ENCODE results near the gene ORC6.
A peak's percentile ranks its signal among the peaks of the same experiment; 100 is the strongest.
"Not testable (repeated sequence)": the region's sequence is repeated elsewhere in the genome, so short reads cannot be mapped to it uniquely, and the experiment has no call there.

The ORC6 gene, protein sequence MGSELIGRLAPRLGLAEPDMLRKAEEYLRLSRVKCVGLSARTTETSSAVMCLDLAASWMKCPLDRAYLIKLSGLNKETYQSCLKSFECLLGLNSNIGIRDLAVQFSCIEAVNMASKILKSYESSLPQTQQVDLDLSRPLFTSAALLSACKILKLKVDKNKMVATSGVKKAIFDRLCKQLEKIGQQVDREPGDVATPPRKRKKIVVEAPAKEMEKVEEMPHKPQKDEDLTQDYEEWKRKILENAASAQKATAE

DNA sequence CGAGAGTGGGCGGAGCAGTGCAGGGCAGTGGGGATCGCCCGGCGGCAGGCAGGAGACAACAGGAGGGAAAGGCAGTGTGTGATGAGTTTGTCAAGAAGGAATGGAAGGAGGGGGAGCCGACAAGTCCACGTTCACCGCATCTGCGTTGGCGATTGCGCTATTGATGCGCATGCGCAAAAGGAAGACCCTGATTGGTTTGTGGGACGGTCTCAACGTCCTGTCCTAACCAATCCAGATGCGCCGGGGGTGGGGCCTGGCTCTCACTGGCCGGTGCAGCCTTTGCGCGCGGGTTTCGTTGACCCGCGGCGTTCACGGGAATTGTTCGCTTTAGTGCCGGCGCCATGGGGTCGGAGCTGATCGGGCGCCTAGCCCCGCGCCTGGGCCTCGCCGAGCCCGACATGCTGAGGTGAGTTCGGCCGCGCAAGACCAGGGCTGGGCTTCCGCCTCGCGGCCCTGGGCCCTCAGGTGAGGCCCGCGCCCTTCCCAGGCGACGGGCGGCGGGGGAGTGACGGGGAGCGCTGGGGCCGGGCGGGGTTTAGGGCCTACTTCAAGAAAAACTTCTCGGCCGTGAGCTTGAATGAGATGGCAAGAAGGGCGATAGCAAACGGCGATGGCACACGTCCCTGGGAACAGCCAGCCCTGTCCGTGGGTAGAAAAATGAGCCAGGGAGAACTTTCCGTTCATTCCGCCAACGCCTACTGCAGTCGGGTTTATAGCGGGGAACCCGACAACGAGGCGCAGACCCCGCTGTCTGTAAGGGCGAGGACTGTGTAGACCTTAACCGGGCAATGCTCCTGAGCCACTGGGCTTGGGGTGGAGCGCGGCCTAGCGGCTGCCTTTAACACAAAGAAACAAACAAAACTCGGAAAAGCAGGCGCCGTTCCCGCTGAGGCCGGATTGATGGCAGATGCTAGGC is at the start of gene ORC6:
Gene ORC6 (plus strand): TSS at position 295 of the 916 bp plus-strand sequence. CDS start 47 bp downstream, at position 342.
- peak; percentile 95 to 96 for DNase-seq

DNA sequence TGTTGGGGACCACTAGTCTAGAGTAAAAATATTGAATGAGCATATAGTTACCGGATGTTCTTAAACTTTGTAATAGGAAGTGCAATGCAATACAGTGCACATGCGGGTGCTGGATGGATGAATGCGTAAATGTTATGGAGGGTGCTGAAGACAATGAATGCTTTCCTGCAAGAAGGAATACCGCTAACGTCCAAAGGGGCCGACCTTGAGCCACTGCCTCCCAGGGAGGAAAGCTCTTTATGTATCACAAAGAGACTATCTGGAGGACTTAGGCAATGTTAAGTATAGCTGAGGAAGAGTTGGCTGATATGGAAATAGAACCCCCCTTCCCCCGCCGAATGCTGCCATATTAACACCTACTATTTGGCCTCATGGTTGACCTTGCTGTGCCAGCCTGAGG is 40.8 kb upstream of the ORC6 start:
- DNase-seq: no peak

DNA sequence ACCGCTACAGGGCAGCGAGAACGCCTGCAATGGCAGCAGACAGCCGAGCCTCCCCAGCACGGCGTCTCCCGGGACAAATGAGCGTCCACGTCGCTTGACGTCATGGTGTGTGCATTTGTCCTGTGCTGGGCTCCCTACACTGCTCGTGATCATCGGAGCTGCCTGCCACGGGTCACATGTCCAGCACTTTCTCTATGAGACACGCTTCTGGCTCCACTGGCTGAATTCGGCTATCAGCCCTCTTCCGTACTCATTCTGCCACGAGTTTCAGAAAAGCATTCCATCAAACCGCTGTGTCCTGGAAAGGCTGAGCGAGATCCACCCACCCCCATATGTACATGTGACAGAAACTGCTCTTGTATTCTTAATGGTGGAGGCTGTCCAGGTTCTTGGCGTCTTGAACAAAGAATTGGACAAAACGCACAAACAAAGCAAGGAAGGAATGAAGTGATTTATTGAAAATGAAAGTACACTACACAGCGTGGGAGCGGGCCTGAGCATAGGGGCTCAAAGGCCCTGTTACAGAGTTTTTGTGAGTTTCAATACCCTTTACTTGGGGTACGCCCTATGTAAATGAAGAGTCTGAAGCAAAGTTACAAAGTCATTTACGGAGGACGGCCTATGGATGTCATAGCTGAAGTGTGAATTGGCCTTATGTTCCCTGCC is 39.7 kb upstream of the ORC6 start:
- no peak for DNase-seq

DNA sequence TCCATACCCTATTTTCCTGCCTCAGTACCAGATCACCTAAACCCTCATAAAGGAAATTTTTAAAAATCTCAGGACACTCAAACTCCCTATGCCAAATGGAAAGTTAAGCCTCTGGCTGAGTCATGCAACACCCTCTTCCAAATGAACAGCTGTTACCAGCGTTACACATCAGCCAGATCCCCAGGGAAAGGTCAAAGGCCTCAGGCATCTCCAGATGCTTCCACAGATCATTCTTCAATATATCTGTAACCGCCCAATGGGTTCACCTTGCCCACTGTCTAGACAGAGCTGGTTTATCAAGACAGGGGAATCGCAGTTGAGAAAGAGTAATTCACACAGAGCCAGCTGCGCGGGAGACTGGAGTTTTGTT is 39.2 kb upstream of the ORC6 start:
- no peak for DNase-seq

DNA sequence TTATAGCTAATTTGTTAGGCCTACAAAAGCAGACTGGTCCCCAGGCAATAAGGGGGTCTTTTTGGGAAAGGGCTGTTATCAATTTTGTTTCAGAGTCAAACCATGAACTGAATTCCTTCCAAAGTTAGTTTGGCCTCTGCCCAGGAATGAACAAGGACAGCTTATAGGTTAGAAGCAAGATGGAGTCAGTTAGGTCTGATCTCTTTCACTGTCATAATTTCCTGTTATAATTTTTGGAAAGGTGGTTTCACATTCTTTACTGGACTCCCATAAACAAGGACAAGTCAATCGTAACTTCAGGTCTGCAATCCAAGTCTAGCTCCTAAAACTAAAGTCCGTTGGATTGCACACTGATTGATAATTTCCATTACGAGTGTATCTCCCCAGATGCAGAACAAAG is 38.2 kb upstream of the ORC6 start:
- no peak for DNase-seq

DNA sequence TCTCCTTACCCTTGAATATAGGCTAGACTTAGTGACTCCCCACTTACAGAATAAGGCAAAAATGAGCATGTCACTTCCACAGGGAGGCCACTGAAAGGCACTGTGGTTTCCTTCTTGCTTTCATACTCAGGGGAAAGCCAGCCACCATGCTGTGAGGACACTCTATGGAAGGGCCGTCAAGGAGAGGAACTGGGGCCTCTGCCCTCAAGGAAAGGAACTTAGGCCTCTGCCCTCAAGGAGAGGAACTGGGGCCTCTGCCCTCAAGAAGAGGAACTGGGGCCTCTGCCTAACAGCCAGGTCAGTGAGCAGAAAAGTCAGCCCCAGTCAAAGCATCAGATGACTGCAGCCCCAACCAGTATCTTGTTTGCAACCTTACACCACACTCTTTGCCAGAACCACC is 30.5 kb upstream of the ORC6 start:
- no peak for DNase-seq

DNA sequence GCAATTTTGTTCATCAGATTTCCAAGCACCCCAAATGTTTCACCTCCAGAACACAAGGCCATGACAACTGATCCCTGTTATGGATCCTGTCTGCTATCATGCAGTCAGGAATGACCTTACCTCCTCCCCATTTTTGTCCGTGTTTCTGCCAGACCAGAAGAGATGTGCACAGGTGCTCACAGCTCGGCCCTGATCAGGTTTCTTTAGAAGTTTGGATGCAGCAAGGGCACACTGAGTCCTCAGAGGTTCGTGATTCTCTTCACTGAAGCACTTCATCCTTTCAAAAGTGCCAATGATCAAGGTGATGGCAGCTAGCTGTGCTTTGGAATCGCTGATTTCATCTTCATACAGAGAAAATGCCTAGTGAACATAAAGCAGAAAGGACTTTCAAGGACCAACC is 27.3 kb upstream of the ORC6 start:
- DNase-seq: no peak

DNA sequence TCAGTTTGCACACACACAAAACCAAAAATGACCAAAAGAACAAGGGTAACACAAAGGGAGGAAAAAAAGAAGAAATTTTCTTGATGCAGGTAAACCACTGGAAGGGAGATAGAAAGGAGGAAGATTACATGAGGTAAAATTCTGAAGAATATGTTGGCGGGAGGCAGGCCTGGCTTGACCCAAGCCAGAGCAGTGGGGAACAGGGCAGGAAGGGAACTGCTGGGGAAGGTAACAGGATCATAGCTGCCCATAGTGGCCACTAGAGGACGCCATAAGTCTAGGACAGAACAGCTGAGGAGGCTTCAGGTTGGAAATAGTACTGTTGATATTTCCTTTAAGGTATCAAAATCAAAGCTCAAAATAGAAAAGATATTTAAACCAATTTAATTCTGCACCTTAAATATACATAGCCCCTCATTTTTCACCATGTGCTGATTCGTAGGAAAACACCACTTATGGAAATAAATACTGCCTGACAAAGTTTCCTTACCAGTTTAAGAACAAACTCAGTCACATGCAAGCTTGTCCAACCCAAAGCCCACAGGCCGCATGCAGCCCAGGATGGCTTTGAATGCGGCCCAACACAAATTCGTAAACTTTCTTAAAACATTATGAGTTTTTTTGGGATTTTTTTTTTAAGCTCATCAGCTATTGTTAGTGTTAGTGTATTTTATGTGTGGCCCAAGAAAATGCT is 16.0 kb upstream of the ORC6 start:
- peak; percentile 22 to 27 for DNase-seq

DNA sequence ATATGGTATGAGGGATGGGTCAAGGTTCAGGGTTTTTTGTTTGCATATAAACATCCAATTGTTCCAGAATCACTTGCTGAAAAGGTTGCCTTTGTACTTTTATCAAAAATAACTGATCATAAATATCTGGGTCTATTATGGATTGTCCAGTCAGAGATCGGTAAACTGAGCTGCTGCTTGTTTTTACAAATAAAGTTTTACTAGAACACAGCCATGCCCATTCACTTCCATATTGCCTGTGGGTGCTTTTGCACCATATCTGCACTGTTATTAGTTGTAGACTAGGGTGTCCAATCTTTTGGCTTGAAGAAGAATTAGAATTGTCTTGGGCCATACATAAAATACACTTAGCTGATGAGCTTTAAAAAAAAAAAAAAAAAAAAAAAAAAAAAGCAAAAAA is 11.5 kb upstream of the ORC6 start:
- not testable (repeated sequence) for DNase-seq

DNA sequence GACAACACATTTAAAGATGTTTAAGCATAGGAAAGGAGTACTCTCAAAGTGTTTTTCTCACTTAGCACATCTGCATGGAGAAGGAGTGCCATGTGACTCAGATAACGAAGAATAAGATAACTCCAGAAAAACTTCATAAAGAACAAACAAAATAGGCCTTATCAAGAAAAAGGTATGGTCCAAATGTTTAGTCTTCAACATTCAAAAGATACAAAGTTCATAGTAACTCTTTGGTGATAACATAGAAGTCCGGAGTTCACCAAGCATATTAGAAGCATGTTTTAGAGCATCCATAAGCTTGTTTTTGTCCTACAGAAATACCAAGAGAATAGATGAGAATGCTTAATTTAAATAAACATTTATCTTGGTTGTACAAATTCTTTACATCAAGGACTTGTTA is 7.6 kb upstream of the ORC6 start:
- not testable (repeated sequence) for DNase-seq

DNA sequence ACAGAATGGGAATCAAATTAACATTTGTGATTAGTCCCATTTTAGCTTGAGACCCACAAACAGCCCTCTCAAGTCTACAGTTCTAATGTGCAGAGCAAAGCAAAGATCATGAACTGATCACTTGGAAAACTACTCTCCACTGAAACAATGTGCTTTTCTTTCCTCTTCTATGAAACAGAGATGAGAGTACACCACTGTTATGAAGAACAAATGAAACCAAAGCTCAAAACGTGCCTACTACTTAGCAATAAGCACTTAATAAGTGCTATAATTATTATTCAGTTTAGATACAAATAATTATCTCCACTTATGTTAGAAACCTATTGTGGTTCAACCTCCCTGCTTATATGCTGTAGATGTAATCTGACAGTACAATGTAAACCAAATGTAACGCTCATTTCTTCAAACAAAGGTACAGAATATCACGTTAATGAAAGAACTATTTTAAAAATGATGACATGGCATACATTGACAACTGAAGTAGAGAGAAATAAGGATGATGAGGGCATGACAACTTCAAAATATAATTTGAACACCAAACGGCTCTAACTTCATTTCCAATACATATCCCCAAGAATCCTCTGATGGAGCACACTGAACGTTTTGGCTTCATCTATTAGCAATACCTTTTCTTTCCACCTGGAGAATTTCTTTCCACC is 2.5 kb upstream of the ORC6 start:
- no peak for DNase-seq

DNA sequence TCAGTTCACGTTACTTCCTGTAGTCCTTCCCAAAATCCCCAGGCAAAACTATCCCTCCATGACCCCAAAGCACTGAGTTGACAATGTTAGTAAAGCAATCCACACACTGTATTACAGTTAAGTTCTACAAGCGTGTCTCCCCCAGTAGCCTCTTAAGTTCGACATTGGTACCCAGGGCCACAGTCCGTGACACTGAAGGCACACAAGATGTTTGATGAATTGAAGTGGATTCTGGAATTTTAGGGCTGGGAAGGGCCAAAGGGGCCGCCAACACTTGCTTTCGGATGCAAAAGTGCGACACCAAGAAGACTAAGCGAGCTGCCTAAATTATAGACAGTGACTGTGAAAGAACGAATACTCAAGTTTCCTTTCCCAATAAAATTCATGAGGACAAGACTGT is 2.0 kb upstream of the ORC6 start:
- no peak for DNase-seq

DNA sequence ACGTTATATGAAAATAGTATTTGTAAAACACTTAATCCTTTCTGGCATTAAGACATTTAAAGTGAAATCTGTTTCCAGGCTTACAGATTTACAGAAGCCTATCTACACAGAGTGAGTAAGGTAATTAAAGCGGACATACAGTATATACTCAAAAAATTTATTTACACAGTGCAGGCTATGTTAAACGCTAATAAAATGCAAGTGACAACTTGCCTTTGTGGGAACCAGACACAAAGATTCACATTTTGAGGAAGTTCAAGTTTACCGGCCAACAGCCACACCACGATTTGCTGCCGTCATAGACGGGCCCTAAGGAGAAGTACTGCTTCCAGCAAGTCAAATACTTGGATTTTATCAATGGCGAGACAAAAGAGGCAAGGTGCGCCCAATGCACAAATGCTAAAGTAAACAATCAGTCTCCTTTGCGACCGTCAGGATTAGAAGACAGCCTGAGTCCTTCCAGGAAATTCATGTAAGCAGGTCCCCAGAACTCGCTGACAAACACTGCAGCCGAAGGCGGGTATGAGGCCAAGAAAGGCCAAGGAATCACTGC is 1.3 kb upstream of the ORC6 start:
- no peak for DNase-seq

DNA sequence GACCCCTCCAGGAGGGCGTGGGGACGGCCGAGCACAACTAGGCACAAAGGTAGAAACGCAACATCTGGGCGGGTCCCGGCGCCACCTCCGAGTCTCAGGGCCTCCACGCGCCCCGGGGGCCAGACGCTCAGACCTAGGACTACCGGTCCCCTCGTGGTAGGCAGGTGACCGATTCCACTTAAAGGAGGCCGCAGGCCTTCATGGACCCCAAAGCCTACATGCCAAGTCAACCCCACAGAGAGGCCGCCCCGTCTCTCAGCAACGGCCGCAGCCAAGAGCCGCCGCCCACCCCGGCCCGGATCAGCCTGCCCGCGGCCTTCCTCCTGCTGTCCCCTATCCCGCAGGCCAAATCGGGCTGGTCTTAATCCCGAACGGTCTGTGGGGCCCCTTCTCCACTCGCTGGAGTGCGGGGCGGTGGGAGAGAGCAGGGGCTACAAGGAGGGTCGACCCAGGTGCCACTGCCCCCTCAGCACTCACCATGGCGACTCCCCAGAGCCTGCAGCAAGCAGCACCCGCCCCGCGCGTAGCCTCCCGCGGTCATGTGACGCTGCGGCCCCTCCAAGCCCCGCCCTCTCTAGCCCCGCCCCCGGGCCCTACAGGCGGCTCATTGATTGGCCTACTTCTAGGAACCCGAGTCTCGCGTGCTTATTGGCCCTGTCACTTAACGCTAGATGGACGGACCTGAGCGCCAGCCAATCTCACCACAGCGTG is 650 bp upstream of the ORC6 start, which contains the start of gene VPS35:
Gene VPS35 (minus strand): TSS at position 525 of the 711 bp plus-strand sequence. CDS start 45 bp downstream, at position 480.
- peak; percentile 99 to 100 for DNase-seq

DNA sequence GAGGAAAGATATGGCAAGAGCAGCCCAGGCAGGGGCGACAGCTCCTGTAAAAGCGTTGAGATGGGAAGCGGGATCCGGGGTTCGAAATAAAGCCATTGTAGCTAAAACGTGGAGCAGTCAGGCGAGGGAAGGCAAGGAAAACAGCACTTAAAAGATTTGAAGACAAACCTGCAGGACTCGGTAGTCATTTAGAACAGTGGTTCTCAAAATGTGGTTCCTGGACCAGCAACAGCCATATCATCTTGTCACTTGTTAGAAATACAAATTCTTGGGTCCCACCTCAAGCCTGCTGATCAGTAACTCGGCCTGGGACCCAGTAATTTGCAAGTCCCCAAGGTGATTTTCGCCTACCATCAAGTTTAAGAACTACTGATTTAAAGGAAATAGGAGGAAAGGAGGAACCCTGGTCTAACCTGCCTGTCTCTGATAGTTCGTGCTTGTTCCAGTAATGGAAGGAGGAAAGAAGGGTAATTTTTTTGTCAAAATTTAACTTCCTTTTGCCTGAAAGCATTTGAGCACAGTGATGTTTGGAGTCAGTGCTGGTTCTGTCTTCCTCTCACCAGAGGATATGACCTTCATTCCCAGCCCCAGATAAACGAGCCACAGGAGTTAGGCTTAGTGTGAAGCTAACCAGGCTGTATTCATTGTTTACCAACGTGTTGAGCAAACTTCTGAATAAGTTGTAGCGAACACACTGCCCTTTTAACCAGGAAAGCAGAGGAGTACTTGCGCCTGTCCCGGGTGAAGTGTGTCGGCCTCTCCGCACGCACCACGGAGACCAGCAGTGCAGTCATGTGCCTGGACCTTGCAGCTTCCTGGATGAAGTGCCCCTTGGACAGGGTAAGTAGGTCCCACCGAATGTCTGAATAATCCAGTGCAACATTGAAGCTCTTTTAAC is 1.1 kb downstream of the ORC6 start:
- DNase-seq: no peak

DNA sequence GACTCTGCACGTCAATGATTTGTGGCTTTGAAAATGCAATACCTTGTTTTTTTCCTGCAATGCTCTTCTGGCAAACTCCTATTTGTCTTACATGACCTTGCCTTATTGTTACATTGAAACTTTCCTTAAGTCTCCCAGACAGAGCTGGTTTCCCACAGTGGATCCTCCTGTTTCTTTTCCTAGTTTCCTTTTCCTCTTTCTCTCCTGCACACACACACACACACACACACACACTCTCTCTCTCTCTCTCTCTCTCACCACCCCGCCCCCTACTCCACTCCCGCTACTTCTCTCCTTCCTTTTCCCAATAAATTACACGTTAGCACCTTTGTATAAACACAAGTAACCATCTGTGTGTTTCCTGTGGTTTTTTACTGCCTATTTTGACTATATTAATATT is 2.3 kb downstream of the ORC6 start:
- no peak for DNase-seq

DNA sequence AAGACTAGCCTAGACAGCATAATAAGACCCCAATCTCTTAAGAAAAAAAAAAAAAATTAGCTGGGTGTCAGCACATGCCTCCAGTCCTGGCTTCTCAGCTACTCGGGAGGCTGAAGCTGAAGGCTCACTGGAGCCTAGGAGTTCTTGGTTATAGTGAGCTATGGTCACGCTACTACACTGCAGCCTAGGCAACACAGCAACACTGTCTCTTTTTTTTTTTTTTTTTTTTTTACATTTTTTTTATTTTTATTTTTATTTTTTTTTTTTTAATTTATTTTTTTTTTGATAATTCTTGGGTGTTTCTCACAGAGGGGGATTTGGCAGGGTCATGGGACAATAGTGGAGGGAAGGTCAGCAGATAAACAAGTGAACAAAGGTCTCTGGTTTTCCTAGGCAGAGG is 4.1 kb downstream of the ORC6 start:
- DNase-seq: no peak

DNA sequence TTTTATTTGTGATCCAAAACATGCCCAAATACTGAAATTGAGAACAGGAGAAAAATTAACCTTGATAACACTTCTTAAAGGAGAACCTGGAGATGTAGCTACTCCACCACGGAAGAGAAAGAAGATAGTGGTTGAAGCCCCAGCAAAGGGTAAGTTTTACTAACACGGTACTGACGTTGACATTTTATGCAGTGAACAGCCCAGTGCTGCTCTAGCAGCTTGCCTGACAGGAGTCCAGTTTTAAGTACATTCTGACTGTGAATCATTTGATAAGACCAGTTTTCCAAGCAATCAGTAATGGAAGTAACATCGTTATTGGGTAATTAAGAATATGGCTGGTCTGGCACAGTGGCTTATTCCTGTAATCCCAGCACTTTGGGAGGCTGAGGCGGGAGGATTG is 6.5 kb downstream of the ORC6 start:
- DNase-seq: no peak

DNA sequence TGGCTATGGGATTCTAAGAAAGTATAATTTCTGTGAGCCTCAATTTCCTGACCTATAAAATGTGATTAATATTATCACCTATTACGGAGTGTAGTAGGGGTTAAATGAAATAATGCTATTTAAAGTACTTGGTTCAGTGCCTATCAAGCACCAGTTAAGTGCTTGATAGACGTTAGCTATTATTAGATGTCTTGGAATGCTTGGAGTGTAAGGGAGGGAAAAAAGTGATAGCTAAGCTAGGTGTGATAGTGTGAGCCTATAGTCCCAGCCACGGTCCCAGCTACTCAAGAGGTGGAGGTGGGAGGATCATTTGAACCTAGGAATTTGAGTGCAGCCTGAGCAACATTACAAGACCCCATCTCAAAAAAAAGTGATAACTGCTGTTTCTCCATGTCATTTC is 7.5 kb downstream of the ORC6 start:
- DNase-seq: no peak

DNA sequence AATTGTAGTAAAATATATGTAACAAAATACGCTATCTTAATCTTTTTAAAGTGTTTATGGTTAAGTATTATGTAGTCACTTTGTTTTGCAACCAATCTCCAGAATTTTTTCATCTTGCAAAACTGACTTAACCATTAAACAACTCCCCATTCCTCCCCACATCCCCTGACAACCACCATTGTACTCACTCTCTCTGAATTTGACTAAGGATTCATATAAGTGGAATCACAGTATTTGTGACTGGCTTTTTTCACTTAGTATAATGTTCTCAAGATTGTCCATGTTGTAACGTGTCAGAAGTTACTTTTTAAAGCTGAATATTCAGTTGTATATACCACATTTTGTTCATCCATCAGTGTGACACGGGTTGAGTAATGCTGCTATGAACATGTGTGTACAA is 10.6 kb downstream of the ORC6 start:
- no peak for DNase-seq

Measured in stimulated activated CD4-positive, alpha-beta T cell treated with anti-CD3 and anti-CD28 coated beads, Interleukin-4, amount 100 ng/mL, for 4 hours (primary cell).